GM11168 (cell line): ENCODE measurements around the gene CR1L.
"Not testable (repeated sequence)": the region's sequence is repeated elsewhere in the genome, so short reads cannot be mapped to it uniquely, and the experiment has no call there.

Experiments used
- in situ Hi-C: fragments of 300-500 bp; cut with MboI; formaldehyde crosslinking; loops from one replicate; pipeline ENCODE4 v1.12.0; 2022; ENCODE audit warnings: low sequenced_read_pairs; ENCODE audit not compliant: unreplicated experiment

CR1L gene

GRCh38 chr1:207645635-207646081 lies 725 bp downstream of the CR1L start:
- in situ Hi-C loops: no loop called here

GRCh38 chr1:207646171-207646570 lies 1.2 kb downstream of the CR1L start:
- in situ Hi-C loops: no loop called here

- in situ Hi-C loops: no loop called here
Observed at GRCh38 chr1:207646944-207647579, 2.1 kb downstream of the CR1L start.

- in situ Hi-C loops: no loop called here
Observed at GRCh38 chr1:207647671-207648333, 2.9 kb downstream of the CR1L start.

GRCh38 chr1:207648334-207649209 lies 3.6 kb downstream of the CR1L start:
- in situ Hi-C loops: no loop called here

- in situ Hi-C loops: no loop called here
Observed at GRCh38 chr1:207649210-207649753, 4.3 kb downstream of the CR1L start.

GRCh38 chr1:207649865-207650580 lies 5.1 kb downstream of the CR1L start:
- in situ Hi-C loops: no loop called here

GRCh38 chr1:207651583-207651982 lies 6.7 kb downstream of the CR1L start:
- in situ Hi-C loops: no loop called here

- in situ Hi-C loops: no loop called here
Observed at GRCh38 chr1:207654320-207654719, 9.4 kb downstream of the CR1L start.

- in situ Hi-C loops: no loop called here
Observed at GRCh38 chr1:207658408-207658807, 13.5 kb downstream of the CR1L start.

GRCh38 chr1:207658904-207659485 lies 14.1 kb downstream of the CR1L start:
- in situ Hi-C loops: no loop called here

GRCh38 chr1:207659545-207660153 lies 14.7 kb downstream of the CR1L start:
- in situ Hi-C loops: no loop called here

- in situ Hi-C loops: not testable (repeated sequence)
Observed at GRCh38 chr1:207661420-207661819, 16.5 kb downstream of the CR1L start.

GRCh38 chr1:207666342-207666741 lies 21.4 kb downstream of the CR1L start:
- in situ Hi-C loops: no loop called here

GRCh38 chr1:207669528-207670009 lies 24.6 kb downstream of the CR1L start:
- in situ Hi-C loops: no loop called here

GRCh38 chr1:207670192-207670591 lies 25.3 kb downstream of the CR1L start:
- in situ Hi-C loops: no loop called here

GRCh38 chr1:207670997-207671396 lies 26.1 kb downstream of the CR1L start:
- in situ Hi-C loops: no loop called here

- in situ Hi-C loops: no loop called here
Observed at GRCh38 chr1:207672522-207673130, 27.7 kb downstream of the CR1L start.

- in situ Hi-C loops: no loop called here
Observed at GRCh38 chr1:207673399-207673798, 28.5 kb downstream of the CR1L start.
